ENCODE results near the gene NADSYN1. TPM values are rescaled to one million over a fixed set of nuclear protein-coding genes. Genes with fewer than 3 reads are reported as not detected.
"Not testable (repeated sequence)": the region's sequence is repeated elsewhere in the genome, so short reads cannot be mapped to it uniquely, and the experiment has no call there.

NADSYN1 gene
- total RNA-seq, 1 donor from 2014 or later, result 31.9 TPM

GRCh38 chr11:71525188-71525937 is 72.4 kb downstream of the NADSYN1 start:
- no peak for DNase-seq (ENCODE audit: low read depth)

DNA sequence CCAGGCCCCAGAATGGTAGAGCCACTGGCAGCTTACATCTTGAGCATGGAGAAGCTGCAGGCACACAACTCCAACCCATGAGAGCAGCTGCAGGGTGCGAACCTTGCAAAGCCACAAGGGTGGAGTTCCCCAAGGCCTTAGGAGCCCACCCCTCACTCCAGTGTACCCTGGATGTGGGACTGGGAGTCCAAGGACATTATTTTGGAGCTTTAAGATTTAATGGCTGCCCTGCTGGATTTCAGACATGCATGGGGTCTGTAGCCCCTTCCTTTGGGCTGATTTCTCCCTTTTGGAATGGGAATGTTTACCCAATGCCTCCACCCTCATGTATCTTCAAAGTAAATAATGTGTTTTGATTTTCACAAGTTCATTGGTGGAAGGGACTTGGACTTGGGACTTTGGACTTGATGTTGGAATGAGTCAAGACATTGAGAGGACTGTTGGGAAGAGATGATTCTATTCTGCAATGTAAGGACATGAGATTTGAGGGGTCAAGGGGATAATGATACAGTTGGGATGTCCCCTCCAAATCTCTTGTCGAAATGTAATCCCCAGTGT is 73.0 kb downstream of the NADSYN1 start:
- DNase-seq (ENCODE audit: low read depth), result no peak

DNA sequence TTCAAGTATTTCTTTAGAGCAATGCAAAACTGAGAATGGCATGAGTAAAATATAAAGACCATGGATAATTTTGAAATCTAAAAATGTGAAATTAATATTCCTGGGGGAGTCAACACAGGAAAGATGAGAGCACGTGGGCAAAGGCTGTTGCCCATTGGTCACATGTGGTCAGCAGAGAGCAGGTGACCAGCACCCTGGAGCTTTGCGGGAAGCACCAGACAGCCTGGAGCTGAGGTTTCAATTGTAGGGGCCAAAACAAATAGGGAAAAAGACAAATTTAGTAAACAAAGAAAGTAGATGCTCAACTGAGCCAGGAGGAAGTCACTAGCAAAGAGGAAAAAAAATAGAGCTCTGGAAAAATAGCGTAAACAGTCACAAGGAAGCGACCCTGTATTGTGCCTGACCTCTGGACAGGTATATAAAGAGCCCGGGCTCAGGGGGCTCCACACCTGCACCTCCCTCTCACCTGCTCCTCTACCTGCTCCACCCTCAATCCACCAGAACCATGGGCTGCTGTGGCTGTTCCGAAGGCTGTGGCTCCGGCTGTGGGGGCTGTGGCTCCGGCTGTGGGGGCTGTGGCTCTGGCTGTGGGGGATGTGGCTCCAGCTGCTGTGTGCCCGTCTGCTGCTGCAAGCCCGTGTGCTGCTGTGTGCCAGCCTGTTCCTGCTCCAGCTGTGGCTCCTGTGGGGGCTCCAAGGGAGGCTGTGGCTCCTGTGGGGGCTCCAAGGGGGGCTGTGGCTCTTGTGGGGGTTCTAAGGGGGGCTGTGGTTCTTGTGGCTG is 74.0 kb downstream of the NADSYN1 start, which contains the start of gene KRTAP5-7:
TSS of gene KRTAP5-7 (plus strand) at position 472 of the 780 bp plus-strand sequence. CDS start at position 506, 34 bp downstream.
- DNase-seq (ENCODE audit: low read depth), result peak; percentile 21

- peak; percentile 24 for DNase-seq (ENCODE audit: low read depth)
Measured at GRCh38 chr11:71527576-71528210, 74.7 kb downstream of the NADSYN1 start.

- no peak for DNase-seq (ENCODE audit: low read depth)
Measured at GRCh38 chr11:71530602-71531001, 77.6 kb downstream of the NADSYN1 start.

DNA sequence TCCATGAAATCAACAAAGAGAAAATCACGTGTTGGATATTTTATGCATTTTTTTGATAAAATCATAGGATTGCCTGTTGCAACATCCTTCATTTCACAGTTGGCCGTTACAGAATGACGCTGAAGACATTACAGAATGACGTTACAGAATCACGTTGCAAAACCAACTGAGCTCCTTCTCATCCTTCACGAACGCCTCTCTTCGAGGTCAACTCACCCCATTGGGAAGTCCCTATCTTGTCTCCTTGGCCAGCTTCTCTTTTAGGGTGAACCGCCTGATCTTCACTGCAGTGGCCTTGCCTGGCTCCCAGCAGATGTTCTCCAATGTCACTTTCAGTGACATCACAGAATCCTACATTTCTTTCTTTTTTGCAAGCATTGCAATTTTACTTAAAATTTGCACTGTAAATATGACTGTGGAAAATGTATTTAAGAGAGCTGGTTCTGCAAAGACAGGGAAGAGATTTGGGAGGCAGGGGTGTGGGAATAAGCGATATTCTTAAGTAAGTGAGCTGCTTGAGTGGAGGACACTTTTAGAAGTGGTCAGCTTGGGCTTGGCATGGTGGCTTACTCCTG is 79.1 kb downstream of the NADSYN1 start:
- no peak for DNase-seq (ENCODE audit: low read depth)

DNA sequence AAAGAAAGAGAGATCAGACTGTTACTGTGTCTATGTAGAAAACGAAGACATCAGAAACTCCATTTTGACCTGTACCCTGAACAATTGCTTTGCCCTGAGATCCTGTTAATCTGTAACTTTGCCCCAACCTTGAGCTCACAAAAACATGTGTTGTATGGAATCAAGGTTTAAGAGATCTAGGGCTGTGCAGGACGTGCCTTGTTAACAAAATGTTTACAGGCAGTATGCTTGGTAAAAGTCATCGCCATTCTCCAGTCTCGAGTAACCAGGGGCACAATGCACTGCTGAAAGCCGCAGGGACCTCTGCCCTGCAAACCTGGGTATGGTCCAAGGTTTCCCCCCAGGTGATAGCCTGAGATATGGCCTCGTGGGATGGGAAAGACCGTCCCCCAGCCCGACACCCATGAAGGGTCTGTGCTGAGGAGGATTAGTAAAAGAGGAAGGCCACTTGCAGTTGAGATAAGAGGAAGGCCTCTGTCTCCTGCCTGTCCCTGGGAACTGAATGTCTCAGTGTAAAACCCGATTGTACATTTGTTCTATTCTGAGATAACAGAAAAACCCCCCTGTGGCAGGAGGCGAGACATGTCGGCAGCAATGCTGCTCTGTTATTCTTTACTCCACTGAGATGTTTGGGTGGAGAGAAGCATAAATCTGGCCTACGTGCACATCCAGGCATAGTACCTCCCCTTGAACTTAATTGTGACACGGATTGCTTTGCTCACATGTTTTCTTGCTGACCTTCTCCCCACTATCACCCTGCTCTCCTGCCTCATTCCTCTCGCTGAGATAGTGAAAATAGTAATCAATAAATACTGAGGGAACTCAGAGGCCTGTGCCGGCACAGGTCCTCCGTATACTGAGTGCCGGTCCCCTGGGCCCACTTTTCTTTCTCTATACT is 82.0 kb downstream of the NADSYN1 start:
- not testable (repeated sequence) for DNase-seq (ENCODE audit: low read depth)

DNA sequence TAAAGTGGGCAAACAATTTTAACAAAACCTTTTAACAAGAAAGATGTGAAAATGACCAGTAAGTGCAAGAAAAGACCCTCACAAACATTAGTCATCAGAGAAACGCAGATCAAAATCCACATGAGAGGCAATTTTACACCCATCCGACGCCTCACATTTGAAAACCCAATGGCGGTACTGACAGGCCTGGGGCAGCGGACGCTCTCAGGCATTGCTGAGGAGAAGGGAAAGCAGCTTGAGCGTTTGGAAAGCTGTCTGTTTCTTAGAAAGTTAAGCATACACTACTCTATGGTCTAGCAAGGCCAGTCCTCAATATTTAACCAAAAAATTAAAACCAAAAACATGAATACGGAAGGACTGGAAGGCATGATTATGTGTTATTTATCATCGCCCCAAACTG is 82.8 kb downstream of the NADSYN1 start:
- no peak for DNase-seq (ENCODE audit: low read depth)

GRCh38 chr11:71537537-71537936 is 84.5 kb downstream of the NADSYN1 start:
- no peak for DNase-seq (ENCODE audit: low read depth)

GRCh38 chr11:71537977-71538665 is 85.1 kb downstream of the NADSYN1 start, which contains the start of gene KRTAP5-8:
Gene KRTAP5-8, plus strand, starts transcription at chr11:71538025. Its CDS starts 31 bp downstream, at chr11:71538056.
- DNase-seq (ENCODE audit: low read depth), result peak; percentile 9

GRCh38 chr11:71538666-71538990 is 85.6 kb downstream of the NADSYN1 start:
- no peak for DNase-seq (ENCODE audit: low read depth)

DNA sequence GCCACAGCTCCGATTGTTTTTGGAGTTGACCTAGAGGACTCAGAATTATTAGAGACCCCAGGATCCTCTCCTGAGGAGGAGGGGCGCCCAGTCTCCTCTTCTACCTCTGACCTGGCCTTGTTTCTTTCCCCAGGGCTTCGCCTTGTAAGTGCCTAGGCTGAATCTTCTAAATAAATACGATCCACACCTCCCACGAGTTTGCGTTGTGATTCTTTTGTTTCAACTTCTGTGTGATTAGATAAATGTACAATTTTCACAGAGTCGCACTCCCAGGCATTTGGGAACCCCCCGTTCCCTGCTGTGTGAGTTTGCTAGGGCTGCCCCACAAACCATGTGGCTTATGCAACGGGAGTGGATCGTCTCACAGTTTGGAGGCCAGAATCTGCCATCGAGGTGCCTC is 86.0 kb downstream of the NADSYN1 start:
- DNase-seq (ENCODE audit: low read depth), result no peak

GRCh38 chr11:71539971-71540370 is 87.0 kb downstream of the NADSYN1 start:
- not testable (repeated sequence) for DNase-seq (ENCODE audit: low read depth)

DNA sequence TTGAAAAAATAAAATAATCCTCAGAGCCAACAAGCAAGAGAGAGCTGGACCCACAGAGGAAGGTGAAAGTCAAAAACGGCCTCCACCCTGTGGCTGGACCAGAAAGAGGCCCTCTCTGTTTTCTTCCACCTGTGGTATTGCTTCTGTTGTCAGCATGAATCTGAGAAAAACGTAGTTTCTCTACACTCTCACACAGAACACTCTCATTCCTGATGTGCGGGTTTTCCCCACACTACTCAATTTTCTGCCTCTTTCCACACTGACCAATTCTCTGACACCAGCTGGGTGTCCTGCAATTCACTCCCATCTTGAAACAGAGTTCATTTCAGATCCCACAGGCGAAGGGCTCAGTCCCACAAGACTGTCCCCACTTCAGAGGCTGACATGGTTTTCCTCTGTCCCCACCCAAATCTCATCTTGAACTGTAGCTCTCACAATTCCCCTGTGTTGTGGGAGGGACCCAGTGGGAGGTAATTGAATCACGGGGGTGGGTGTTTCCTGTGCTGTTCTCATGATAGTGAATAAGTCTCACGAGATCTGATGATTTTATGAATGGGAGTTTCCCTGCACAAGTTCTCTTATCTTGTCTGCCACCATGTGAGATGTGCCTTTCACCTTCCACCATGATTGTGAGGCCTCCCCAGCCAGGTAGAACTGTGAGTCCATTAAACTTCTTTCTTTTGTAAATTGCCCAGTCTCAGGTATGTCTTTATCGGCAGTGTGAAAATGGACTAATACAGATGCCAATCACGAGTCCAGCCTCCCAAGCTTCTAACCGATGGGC is 87.7 kb downstream of the NADSYN1 start:
- DNase-seq (ENCODE audit: low read depth), result not testable (repeated sequence)

- DNase-seq (ENCODE audit: low read depth), result no peak
Measured at GRCh38 chr11:71542382-71542781, 89.4 kb downstream of the NADSYN1 start.

DNA sequence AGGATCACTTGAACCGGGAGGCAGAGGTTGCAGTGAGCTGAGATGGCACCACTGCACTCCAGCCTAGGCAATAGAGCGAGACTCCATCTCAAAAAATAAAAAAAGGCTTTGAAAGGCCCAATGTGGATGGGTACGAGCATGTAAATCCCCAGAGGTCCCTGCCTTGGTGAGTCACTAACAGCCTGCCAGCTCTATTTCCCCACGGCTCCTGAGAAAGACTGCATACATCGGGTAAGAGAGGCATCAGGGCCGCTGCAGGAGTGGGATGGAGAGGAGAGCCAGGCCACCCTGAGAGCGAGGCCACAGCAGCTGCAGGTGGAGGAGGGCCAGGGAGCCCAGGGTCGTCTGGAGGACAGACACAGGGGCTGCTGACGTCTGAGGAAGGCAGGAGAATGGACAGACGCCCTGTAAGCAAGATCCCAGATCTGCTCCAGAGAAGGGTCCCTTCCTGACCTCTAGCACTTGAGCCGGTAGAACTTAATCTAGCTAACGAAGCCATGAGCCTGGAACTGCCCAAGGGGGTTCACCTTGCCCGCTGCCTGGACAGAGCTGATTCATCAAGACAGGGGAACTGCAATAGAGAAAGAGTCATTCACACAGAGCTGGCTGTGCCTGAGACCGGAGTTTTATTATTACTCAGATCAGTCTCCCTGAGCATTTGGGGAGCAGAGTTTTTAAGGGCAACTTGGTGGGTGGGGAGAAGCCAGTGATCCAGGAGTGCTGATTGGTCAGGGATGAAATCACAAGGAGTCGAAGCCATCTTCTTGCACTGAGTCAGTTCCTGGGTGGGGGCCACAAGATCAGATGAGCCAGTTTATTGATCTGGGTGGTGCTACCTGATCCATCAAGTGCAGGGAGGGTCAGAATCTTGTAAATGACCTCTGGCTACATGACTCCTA is 90.1 kb downstream of the NADSYN1 start:
- DNase-seq (ENCODE audit: low read depth), result no peak

DNA sequence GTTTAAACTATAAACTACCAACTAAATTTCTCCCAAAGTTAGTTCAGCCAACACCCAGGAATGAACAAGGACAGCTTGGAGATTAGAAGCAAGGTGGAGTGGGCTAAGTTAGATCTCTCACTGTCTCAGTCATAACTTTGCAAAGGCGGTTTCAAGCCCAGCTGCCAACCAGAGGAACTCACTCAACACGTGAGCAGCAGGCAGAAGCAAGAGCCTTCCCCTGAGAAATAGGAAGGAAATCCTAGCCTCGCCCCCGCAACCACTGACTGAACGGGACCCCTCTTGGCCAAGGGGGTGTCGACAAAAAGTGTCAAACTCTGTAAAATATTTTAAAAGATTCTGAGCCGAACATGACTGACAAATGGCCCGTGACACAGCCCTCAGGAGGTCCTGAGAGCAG is 90.9 kb downstream of the NADSYN1 start:
- no peak for DNase-seq (ENCODE audit: low read depth)
